Measurements from ENCODE around the gene UBASH3B.

UBASH3B gene

DNA sequence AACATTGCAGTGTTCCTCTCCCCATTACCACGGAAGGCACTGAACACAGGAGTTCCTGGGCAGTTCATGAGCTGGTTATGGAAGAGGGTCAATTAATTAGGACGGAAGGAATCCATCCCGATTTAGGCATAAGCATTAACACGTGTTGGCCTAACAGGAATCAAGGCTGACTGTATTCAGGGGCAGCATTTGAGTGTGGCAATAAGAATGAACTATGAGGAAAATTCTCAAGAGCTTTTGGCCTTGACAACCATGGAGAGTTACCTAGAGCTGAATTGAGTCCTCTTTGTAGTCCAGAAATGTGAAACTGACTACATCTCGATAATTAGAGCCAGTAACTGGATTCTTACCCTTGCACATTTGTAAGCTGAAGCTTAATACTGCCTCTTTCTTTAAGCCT is 100.4 kb downstream of the UBASH3B start:
- no peak overlapping the region for H3K4me3 ChIP-seq (ENCODE audit: control insufficient read depth, low read depth, low read length)
- no peak for DNase-seq (ENCODE audit: low read depth)
- TF ChIP-seq CTCF (conservative IDR thresholded peaks at IDR 0.05; ENCODE audit: control insufficient read depth, insufficient read depth, low read depth, low read length): no peak

DNA sequence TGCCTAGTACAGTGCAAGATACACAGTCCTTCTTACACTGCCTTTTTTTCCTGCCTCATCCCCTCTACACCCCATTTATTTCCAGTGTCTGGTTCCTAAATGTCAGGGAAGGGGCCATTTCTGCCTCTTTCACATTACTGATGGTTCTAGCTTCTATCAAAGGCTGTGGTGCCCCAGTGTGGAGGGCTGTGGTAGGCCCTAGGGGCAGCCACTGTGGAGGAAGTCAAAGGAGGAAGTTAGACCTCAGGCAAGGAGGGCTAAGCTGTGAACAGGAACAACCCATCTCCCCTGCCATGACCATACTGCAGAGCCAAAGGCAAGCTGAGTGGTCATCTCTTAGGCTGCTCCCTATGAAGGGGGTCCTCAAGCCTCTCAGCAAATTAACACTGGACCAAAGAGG is 100.9 kb downstream of the UBASH3B start:
- no peak overlapping the region for H3K4me3 ChIP-seq (ENCODE audit: control insufficient read depth, low read depth, low read length)
- DNase-seq (ENCODE audit: low read depth): no peak
- no peak for TF ChIP-seq CTCF (conservative IDR thresholded peaks at IDR 0.05; ENCODE audit: control insufficient read depth, insufficient read depth, low read depth, low read length)

GRCh38 chr11:122757201-122757600 is 101.7 kb downstream of the UBASH3B start:
- H3K4me3 ChIP-seq (ENCODE audit: control insufficient read depth, low read depth, low read length): no peak overlapping the region
- TF ChIP-seq CTCF (conservative IDR thresholded peaks at IDR 0.05; ENCODE audit: control insufficient read depth, insufficient read depth, low read depth, low read length): no peak
- DNase-seq (ENCODE audit: low read depth): no peak

DNA sequence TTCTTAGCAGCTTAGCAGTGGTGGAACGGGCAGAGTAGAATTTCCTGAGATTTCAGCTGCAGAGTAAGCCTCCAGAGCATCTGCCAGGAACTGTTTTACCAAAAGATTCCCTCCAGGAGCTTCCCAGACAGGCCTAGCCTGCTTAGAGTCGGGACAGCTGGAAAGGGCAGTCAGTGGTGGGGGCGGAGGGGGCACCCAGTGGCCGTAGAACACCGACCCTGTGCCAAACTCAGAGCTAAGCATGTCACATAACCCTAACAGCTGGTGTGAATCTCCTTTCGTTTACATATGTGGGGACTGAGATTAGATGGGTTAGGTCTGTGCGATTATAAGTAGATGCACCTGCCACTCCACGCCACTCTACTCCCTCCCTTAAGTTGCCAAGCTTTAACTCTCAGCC is 102.8 kb downstream of the UBASH3B start:
- H3K4me3 ChIP-seq (ENCODE audit: control insufficient read depth, low read depth, low read length): no peak overlapping the region
- DNase-seq (ENCODE audit: low read depth): no peak
- no peak for TF ChIP-seq CTCF (conservative IDR thresholded peaks at IDR 0.05; ENCODE audit: control insufficient read depth, insufficient read depth, low read depth, low read length)

- TF ChIP-seq CTCF (conservative IDR thresholded peaks at IDR 0.05; ENCODE audit: control insufficient read depth, insufficient read depth, low read depth, low read length): no peak
- peak; percentile 58 for DNase-seq (ENCODE audit: low read depth)
- no peak overlapping the region for H3K4me3 ChIP-seq (ENCODE audit: control insufficient read depth, low read depth, low read length)
These were observed 103.5 kb downstream of the UBASH3B start for GRCh38 chr11:122758974-122759373.

- no peak for TF ChIP-seq CTCF (conservative IDR thresholded peaks at IDR 0.05; ENCODE audit: control insufficient read depth, insufficient read depth, low read depth, low read length)
- H3K4me3 ChIP-seq (ENCODE audit: control insufficient read depth, low read depth, low read length): no peak overlapping the region
- no peak for DNase-seq (ENCODE audit: low read depth)
These were observed 107.6 kb downstream of the UBASH3B start for GRCh38 chr11:122763108-122763507.
